HL-60 (cell line): ENCODE results near the gene CTNNAL1.

ENCODE experiments used
- GABPA ChIP-seq: IDR thresholded peaks from 2 replicates; pipeline ENCODE4 v1.6.1; 2012; ENCODE audit warnings: low read depth
- POLR2AphosphoS5 ChIP-seq: IDR thresholded peaks from 2 replicates; pipeline ENCODE4 v1.6.1; 2012; ENCODE audit warnings: low read depth
- SPI1 ChIP-seq: IDR thresholded peaks from 2 replicates; pipeline ENCODE4 v1.6.1; 2012; ENCODE audit warnings: low read depth, mild to moderate bottlenecking, borderline replicate concordance
- TF ChIP-seq, protein P1 (sequence below): IDR thresholded peaks from one replicate; pipeline ENCODE4 v1.5.1; 2011; ENCODE audit warnings: low read length, control low read depth, inconsistent platforms; ENCODE audit not compliant: insufficient read depth
- TF ChIP-seq, protein P2 (sequence below): IDR thresholded peaks from 2 replicates; pipeline ENCODE4 v1.6.1; 2012; ENCODE audit warnings: low read depth; ENCODE audit not compliant: insufficient replicate concordance

DNA sequence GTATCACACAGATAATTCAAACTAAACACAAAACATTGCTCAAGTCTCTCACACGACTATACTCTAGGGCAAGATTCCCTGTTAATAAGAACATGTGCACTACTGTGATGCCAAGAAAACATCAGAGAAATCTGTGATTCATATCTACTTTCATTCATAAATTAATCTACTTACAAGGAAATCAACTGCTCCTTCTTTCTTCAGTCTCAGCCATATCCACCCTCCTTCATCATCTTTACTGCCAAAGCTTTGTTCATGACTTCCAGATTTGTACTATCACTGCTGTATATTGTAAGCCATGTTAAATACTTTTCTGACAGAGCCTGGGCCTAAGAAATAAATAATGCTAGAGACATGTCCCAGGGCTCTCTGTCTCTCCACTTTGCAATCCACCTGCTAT is 35.1 kb downstream of the CTNNAL1 start:
- TF ChIP-seq, protein P1, sequence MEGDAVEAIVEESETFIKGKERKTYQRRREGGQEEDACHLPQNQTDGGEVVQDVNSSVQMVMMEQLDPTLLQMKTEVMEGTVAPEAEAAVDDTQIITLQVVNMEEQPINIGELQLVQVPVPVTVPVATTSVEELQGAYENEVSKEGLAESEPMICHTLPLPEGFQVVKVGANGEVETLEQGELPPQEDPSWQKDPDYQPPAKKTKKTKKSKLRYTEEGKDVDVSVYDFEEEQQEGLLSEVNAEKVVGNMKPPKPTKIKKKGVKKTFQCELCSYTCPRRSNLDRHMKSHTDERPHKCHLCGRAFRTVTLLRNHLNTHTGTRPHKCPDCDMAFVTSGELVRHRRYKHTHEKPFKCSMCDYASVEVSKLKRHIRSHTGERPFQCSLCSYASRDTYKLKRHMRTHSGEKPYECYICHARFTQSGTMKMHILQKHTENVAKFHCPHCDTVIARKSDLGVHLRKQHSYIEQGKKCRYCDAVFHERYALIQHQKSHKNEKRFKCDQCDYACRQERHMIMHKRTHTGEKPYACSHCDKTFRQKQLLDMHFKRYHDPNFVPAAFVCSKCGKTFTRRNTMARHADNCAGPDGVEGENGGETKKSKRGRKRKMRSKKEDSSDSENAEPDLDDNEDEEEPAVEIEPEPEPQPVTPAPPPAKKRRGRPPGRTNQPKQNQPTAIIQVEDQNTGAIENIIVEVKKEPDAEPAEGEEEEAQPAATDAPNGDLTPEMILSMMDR, result no peak
- TF ChIP-seq, protein P2, sequence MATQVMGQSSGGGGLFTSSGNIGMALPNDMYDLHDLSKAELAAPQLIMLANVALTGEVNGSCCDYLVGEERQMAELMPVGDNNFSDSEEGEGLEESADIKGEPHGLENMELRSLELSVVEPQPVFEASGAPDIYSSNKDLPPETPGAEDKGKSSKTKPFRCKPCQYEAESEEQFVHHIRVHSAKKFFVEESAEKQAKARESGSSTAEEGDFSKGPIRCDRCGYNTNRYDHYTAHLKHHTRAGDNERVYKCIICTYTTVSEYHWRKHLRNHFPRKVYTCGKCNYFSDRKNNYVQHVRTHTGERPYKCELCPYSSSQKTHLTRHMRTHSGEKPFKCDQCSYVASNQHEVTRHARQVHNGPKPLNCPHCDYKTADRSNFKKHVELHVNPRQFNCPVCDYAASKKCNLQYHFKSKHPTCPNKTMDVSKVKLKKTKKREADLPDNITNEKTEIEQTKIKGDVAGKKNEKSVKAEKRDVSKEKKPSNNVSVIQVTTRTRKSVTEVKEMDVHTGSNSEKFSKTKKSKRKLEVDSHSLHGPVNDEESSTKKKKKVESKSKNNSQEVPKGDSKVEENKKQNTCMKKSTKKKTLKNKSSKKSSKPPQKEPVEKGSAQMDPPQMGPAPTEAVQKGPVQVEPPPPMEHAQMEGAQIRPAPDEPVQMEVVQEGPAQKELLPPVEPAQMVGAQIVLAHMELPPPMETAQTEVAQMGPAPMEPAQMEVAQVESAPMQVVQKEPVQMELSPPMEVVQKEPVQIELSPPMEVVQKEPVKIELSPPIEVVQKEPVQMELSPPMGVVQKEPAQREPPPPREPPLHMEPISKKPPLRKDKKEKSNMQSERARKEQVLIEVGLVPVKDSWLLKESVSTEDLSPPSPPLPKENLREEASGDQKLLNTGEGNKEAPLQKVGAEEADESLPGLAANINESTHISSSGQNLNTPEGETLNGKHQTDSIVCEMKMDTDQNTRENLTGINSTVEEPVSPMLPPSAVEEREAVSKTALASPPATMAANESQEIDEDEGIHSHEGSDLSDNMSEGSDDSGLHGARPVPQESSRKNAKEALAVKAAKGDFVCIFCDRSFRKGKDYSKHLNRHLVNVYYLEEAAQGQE, result no peak
- no peak for TF ChIP-seq POLR2AphosphoS5
- no peak for TF ChIP-seq GABPA
- no peak for TF ChIP-seq SPI1
